ENCODE results near the gene ZMIZ1. TPM values are rescaled to one million over a fixed set of nuclear protein-coding genes. Genes with fewer than 3 reads are reported as not detected.

Gene ZMIZ1
- total and polyA plus RNA-seq, 2 donors from 2014 or later = 14.2 to 97.6 TPM

DNA sequence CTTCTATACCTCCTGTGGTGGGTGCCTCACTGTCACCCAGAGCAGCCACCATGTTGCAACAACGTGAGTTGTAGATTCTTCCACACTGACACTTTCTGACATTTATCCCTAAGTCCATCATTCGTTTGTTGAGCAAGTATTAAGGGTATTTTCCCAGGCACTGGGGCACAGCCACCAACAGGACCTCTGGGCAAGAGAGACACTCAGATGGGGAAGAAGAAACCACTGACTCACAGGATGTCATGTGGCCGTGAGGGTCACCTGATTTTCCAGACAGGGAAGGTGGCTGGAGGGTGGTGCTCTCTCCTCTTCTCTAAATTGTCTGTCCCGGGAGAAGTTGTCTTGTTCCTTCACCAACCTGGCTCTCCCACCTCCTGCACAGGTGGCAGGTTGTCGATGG, 226.8 kb downstream of the ZMIZ1 start:
- Histone ChIP-seq H3K27me3 (ENCODE audit: control insufficient read depth, insufficient read depth, low read length) (no peaks in the 10 kb centered on the region), H3K4me3 (ENCODE audit: low read length in 3 of 3) (no peak overlapping the region), H3K36me3 (ENCODE audit: control insufficient read depth in 2 of 3, insufficient read depth in 3 of 3, low read length in 3 of 3) (peaks cover 0 to 75% (median 27%) of the 10 kb centered on the region in 3 donors), H3K9me3 (ENCODE audit: control insufficient read depth in 2 of 3, insufficient read depth in 1 of 3, low read length in 3 of 3) (no peaks in the 10 kb centered on the region), H3K4me1 (ENCODE audit: control insufficient read depth in 2 of 3, insufficient read depth in 2 of 3, low read depth in 1 of 3, low read length in 3 of 3) (no peaks in the 10 kb centered on the region), H3K27ac (ENCODE audit: low read depth in 2 of 2, low read length in 2 of 2) (no peak overlapping the region), H3K9ac (ENCODE audit: low read length in 3 of 3) (no peak overlapping the region)
- no peak for FAIRE-seq
- TF ChIP-seq, protein P1, sequence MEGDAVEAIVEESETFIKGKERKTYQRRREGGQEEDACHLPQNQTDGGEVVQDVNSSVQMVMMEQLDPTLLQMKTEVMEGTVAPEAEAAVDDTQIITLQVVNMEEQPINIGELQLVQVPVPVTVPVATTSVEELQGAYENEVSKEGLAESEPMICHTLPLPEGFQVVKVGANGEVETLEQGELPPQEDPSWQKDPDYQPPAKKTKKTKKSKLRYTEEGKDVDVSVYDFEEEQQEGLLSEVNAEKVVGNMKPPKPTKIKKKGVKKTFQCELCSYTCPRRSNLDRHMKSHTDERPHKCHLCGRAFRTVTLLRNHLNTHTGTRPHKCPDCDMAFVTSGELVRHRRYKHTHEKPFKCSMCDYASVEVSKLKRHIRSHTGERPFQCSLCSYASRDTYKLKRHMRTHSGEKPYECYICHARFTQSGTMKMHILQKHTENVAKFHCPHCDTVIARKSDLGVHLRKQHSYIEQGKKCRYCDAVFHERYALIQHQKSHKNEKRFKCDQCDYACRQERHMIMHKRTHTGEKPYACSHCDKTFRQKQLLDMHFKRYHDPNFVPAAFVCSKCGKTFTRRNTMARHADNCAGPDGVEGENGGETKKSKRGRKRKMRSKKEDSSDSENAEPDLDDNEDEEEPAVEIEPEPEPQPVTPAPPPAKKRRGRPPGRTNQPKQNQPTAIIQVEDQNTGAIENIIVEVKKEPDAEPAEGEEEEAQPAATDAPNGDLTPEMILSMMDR (IDR thresholded peaks at IDR 0.05; ENCODE audit: borderline replicate concordance, extremely low read depth, insufficient read depth) = no peak
- DNase-seq = no peak
- intact Hi-C loops (cut with DNase I) = no loop called here

DNA sequence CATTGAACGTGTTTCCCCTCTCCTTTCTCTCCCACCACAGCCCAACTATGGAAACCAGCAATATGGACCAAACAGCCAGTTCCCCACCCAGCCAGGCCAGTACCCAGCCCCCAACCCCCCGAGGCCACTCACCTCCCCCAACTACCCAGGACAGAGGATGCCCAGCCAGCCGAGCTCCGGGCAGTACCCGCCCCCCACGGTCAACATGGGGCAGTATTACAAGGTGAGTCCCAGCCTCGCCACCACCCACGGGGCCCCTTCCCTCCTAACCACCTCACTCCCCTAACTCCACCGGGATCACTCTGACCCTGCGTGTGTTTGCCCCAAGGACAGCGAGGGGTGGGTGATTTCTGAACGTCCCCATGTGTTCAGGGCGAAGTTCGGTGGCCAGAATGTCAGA, 227.7 kb downstream of the ZMIZ1 start:
- TF ChIP-seq, protein P1 (IDR thresholded peaks at IDR 0.05; ENCODE audit: borderline replicate concordance, extremely low read depth, insufficient read depth) = no peak

DNA sequence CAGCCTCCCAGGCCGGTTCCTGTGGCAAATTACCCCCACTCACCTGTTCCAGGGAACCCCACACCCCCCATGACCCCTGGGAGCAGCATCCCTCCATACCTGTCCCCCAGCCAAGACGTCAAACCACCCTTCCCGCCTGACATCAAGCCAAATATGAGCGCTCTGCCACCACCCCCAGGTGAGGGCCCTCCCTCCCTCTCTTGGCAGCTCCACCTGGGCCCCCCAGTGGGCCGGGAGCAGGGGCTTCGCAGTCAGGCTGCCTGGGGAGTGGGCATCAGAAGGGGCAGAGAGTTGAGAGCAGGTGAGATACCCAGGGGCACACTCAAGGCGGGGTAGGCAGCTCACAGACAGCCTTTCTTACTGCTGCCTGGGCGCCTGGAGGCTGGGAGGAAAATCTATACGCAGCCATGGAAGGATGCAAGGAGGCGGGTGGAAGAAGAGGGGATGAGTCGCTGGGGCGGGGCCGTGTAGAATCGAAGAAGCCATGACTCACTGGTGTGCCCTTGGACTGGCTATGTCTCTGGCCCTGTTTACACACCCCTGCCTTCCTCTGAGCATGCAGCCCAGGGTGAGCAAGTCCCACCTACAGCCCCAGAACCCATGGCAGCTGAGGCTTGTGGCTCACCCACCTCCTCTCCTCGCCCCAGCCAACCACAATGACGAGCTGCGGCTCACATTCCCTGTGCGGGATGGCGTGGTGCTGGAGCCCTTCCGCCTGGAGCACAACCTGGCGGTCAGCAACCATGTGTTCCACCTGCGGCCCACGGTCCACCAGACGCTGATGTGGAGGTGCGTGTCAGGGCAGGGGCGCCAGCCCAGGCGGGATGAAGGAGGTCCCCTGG, 229.9 kb downstream of the ZMIZ1 start:
- Histone ChIP-seq H3K9ac (ENCODE audit: low read length in 3 of 3) (no peak overlapping the region), H3K27me3 (ENCODE audit: control insufficient read depth, insufficient read depth, low read length) (no peaks in the 10 kb centered on the region), H3K4me1 (ENCODE audit: control insufficient read depth in 2 of 3, insufficient read depth in 2 of 3, low read depth in 1 of 3, low read length in 3 of 3) (no peaks in the 10 kb centered on the region), H3K36me3 (ENCODE audit: control insufficient read depth in 2 of 3, insufficient read depth in 3 of 3, low read length in 3 of 3) (peaks cover 0 to 84% (median 46%) of the 10 kb centered on the region in 3 donors), H3K27ac (ENCODE audit: low read depth in 2 of 2, low read length in 2 of 2) (no peak overlapping the region), H3K4me3 (ENCODE audit: low read length in 3 of 3) (no peak overlapping the region), H3K9me3 (ENCODE audit: control insufficient read depth in 2 of 3, insufficient read depth in 1 of 3, low read length in 3 of 3) (no peaks in the 10 kb centered on the region)
- intact Hi-C loops (cut with DNase I) = no loop called here
- TF ChIP-seq, protein P1 (IDR thresholded peaks at IDR 0.05; ENCODE audit: borderline replicate concordance, extremely low read depth, insufficient read depth) = no peak
- DNase-seq (no peak), FAIRE-seq (no peak)

More for the DNA sequence above, 227.7 kb downstream of the ZMIZ1 start:
- no peak overlapping the region for H3K27ac ChIP-seq (ENCODE audit: low read depth in 2 of 2, low read length in 2 of 2)
- DNase-seq = no peak
- H3K4me1 ChIP-seq (ENCODE audit: control insufficient read depth in 2 of 3, insufficient read depth in 2 of 3, low read depth in 1 of 3, low read length in 3 of 3) = no peaks in the 10 kb centered on the region
- H3K36me3 ChIP-seq (ENCODE audit: control insufficient read depth in 2 of 3, insufficient read depth in 3 of 3, low read length in 3 of 3) = peaks cover 0 to 73% (median 34%) of the 10 kb centered on the region in 3 donors
- H3K4me3 ChIP-seq (ENCODE audit: low read length in 3 of 3) = no peak overlapping the region
- no peak for FAIRE-seq
- H3K9me3 ChIP-seq (ENCODE audit: control insufficient read depth in 2 of 3, insufficient read depth in 1 of 3, low read length in 3 of 3) = no peaks in the 10 kb centered on the region
- H3K9ac ChIP-seq (ENCODE audit: low read length in 3 of 3) = no peak overlapping the region
- intact Hi-C loops (cut with DNase I) = no loop called here
- no peaks in the 10 kb centered on the region for H3K27me3 ChIP-seq (ENCODE audit: control insufficient read depth, insufficient read depth, low read length)

Measured in kidney (tissue), 14 donors.